ENCODE results near the gene TAP2.
A peak's percentile ranks its signal among the peaks of the same experiment; 100 is the strongest.

GRCh38 chr6:32796848-32797776, 41.4 kb downstream of the TAP2 start:
- TF ChIP-seq EP300 (IDR thresholded peaks at IDR 0.05) (no peak), MYC (IDR thresholded peaks at IDR 0.05; ENCODE audit: borderline replicate concordance, low read length) (no peak), CTCF (IDR thresholded peaks at IDR 0.05) (peak; percentile 67), FOXS1 (CRISPR knock-in tag; IDR thresholded peaks at IDR 0.05) (no peak), POLR2A (IDR thresholded peaks at IDR 0.05; ENCODE audit: low read length) (no peak), PBX3 (IDR thresholded peaks at IDR 0.05) (no peak), JUNB (IDR thresholded peaks at IDR 0.05) (no peak), FOSB (CRISPR knock-in tag; IDR thresholded peaks at IDR 0.05) (no peak), REST (IDR thresholded peaks at IDR 0.05) (no peak), HEYL (CRISPR knock-in tag; IDR thresholded peaks at IDR 0.05) (no peak), MAX (IDR thresholded peaks at IDR 0.05) (no peak)
